GM06990 (cell line): Measurements from ENCODE around the gene MAPK10.

ENCODE experiments used
- DNase-seq: peaks from one replicate; pipeline ENCODE4 v3.0.0-alpha.2; 2011; ENCODE audit not compliant: insufficient read length; ENCODE audit errors: extremely low read depth
- H3K27me3 ChIP-seq: replicated peaks from 2 replicates; pipeline ENCODE4 v1.6.0; 2011; ENCODE audit warnings: low read length; ENCODE audit not compliant: control insufficient read depth, insufficient read depth
- H3K36me3 ChIP-seq: 2 replicates; pipeline ENCODE4 v1.5.1; 2011; ENCODE audit warnings: low read length; ENCODE audit not compliant: control insufficient read depth, insufficient read depth
- H3K4me3 ChIP-seq: replicated peaks from 2 replicates; pipeline ENCODE4 v1.5.1; 2011; ENCODE audit warnings: low read depth, mild to moderate bottlenecking, control low read depth, low read length
- CTCF ChIP-seq: IDR thresholded peaks from 2 replicates; pipeline ENCODE4 v1.5.1; 2011; ENCODE audit warnings: low read length, control low read depth, mild to moderate bottlenecking, inconsistent platforms; ENCODE audit not compliant: insufficient read depth, poor library complexity, severe bottlenecking

Gene MAPK10

GRCh38 chr4:85952528-85952927 lies 407.3 kb downstream of the MAPK10 start:
- Histone ChIP-seq H3K4me3 (no peak overlapping the region), H3K36me3 (no peaks in the 10 kb centered on the region), H3K27me3 (no peaks in the 10 kb centered on the region)
- no peak for DNase-seq
- TF ChIP-seq CTCF: no peak

- Histone ChIP-seq H3K27me3 (no peaks in the 10 kb centered on the region), H3K4me3 (no peak overlapping the region), H3K36me3 (no peaks in the 10 kb centered on the region)
- DNase-seq: no peak
- TF ChIP-seq CTCF: no peak
Measured at GRCh38 chr4:85951099-85951498, 408.8 kb downstream of the MAPK10 start.

GRCh38 chr4:85946821-85947220 lies 413.0 kb downstream of the MAPK10 start:
- Histone ChIP-seq H3K4me3 (no peak overlapping the region), H3K36me3 (no peaks in the 10 kb centered on the region; the same call in 1 of the 2 replicates), H3K27me3 (no peaks in the 10 kb centered on the region)
- TF ChIP-seq CTCF: no peak
- DNase-seq: no peak

- no peak for TF ChIP-seq CTCF
- Histone ChIP-seq H3K27me3 (no peaks in the 10 kb centered on the region), H3K36me3 (no peaks in the 10 kb centered on the region; the same call in 1 of the 2 replicates), H3K4me3 (no peak overlapping the region)
- DNase-seq: no peak
Measured at GRCh38 chr4:85942107-85942506, 417.7 kb downstream of the MAPK10 start.

GRCh38 chr4:85940151-85940550 lies 419.7 kb downstream of the MAPK10 start:
- H3K27me3 ChIP-seq: no peaks in the 10 kb centered on the region
- DNase-seq: no peak
- H3K4me3 ChIP-seq: no peak overlapping the region
- no peak for TF ChIP-seq CTCF
- H3K36me3 ChIP-seq: no peaks in the 10 kb centered on the region; the same call in 1 of the 2 replicates
